Transverse colon (tissue), 4 donors: ENCODE data around the gene LRRC38.

Experiments used
- POLR2A ChIP-seq: fragments of 450-650 bp; IDR thresholded peaks from one replicate; pipeline ENCODE4 v1.6.1; 2016; ENCODE audit warnings: antibody characterized with exemption, mild to moderate bottlenecking, moderate library complexity
- POLR2AphosphoS5 ChIP-seq, 3 donors: sonication (generic); formaldehyde crosslinking; IDR thresholded peaks; one replicate each; pipeline ENCODE4 v1.6.1; 2016; ENCODE audit warnings: antibody characterized with exemption in 3 of 3
- TF ChIP-seq, protein P1 (sequence below), 5 experiments: fragments of 200-600 bp in 3 of 5; fragments of 450-650 bp in 2 of 5; sonication (generic) in 3 of 5; IDR thresholded peaks; 1 replicate in 2 of 5; 2 replicates in 3 of 5; pipeline ENCODE4 v1.5.1; 2016 to 2017; ENCODE audit warnings: antibody characterized with exemption in 5 of 5, inconsistent platforms in 3 of 5, mild to moderate bottlenecking in 2 of 5, moderate library complexity in 1 of 5

DNA sequence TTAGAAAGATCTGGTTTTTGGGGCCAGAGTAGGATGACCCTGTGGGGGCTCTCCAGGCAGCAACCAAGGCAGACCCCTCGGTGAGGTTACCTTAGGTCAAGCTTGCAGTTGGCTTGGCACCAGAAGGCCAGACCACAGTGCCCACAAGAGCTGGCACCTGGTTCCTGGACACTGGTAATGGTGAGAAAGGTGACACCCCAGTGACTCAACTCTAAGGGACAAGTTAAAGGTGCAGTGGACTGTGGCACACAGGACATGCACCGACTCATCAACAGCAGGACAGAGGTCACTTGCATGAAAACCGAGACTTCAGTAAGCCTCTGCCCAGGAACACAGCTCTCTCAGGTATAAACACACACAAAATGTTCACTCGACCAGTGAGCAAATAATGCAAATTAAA, 6.7 kb downstream of the LRRC38 start:
- TF ChIP-seq, protein P1, sequence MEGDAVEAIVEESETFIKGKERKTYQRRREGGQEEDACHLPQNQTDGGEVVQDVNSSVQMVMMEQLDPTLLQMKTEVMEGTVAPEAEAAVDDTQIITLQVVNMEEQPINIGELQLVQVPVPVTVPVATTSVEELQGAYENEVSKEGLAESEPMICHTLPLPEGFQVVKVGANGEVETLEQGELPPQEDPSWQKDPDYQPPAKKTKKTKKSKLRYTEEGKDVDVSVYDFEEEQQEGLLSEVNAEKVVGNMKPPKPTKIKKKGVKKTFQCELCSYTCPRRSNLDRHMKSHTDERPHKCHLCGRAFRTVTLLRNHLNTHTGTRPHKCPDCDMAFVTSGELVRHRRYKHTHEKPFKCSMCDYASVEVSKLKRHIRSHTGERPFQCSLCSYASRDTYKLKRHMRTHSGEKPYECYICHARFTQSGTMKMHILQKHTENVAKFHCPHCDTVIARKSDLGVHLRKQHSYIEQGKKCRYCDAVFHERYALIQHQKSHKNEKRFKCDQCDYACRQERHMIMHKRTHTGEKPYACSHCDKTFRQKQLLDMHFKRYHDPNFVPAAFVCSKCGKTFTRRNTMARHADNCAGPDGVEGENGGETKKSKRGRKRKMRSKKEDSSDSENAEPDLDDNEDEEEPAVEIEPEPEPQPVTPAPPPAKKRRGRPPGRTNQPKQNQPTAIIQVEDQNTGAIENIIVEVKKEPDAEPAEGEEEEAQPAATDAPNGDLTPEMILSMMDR (IDR thresholded peaks at IDR 0.05), result no peak
- TF ChIP-seq POLR2A, result no peak
- no peak for TF ChIP-seq POLR2AphosphoS5 (IDR thresholded peaks at IDR 0.05)
